Inflammatory macrophage treated with lipopolysaccharide for 1 hour (primary cell): ENCODE measurements around the gene SPRR2E.
"Not testable (repeated sequence)": the region's sequence is repeated elsewhere in the genome, so short reads cannot be mapped to it uniquely, and the experiment has no call there.

Experiments used
- DNase-seq, 2 donors: peaks; one replicate each; pipeline ENCODE4 v3.0.0-alpha.2; 2020 to 2022

Gene SPRR2E

GRCh38 chr1:153058826-153059784 is 35.2 kb downstream of the SPRR2E start:
- no peak for DNase-seq

DNA sequence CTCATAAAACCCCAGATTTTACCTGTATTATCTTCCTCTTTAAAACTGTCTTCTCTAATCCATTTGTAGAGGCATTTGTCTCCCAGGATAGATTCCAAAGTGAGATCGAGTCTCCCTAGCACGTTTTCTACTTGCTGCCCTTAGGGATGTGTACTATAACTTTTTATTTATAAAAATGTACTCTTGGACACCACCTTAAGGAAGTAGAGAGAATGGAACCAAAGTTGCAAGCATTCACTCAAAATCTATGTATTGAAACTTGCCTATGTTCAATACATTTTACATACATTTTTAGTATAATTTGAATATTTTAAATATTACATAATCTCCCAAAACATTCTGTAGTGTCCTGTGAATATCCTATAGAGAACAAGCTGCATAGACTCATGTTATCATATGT is 36.2 kb downstream of the SPRR2E start:
- no peak for DNase-seq

GRCh38 chr1:153057375-153057774 is 37.0 kb downstream of the SPRR2E start, which contains the start of gene SPRR2A:
Gene SPRR2A, minus strand, starts transcription at chr1:153057512. Its CDS starts 777 bp downstream, at chr1:153056735.
- DNase-seq = no peak

- not testable (repeated sequence) for DNase-seq
Observed at GRCh38 chr1:153056111-153056510, 38.2 kb downstream of the SPRR2E start.

GRCh38 chr1:153049211-153049610 is 45.1 kb downstream of the SPRR2E start:
- no peak for DNase-seq
